GM21423 (cell line): Measurements from ENCODE around the gene ANXA6.

Experiments
- ATAC-seq: cut with Tn5 transposase; IDR thresholded peaks from one replicate; pipeline ENCODE4 v1.9.1; 2021; ENCODE audit warnings: mild to moderate bottlenecking, moderate library complexity; ENCODE audit not compliant: unreplicated experiment

The ANXA6 gene

GRCh38 chr5:151068433-151069197 lies 89.0 kb downstream of the ANXA6 start:
- peak; percentile 63 for ATAC-seq

- no peak for ATAC-seq
Observed at GRCh38 chr5:151067632-151068432, 89.7 kb downstream of the ANXA6 start.

DNA sequence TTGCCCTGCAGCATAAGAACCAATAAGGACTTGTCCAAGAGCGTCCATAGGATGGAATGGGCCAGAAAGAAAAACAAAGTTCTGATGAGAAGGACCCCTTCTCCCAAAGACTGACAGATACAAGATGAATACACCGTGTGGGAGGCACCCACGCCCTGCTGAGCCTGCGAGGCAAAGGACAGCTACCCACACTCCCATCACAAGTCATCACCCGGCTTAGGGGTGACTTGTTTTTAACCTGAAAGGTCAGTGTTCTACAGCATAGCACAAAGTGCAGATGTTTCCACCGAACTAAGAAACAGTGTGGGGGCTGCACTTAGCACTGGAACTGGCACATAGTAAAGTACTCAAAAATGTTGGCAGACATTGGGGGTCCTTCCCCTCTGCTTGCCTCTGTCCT lies 90.7 kb downstream of the ANXA6 start:
- ATAC-seq, result no peak

- no peak for ATAC-seq
Observed at GRCh38 chr5:151065609-151066008, 92.0 kb downstream of the ANXA6 start.

- ATAC-seq, result no peak
Observed at GRCh38 chr5:151064916-151065499, 92.6 kb downstream of the ANXA6 start.

- ATAC-seq, result no peak
Observed at GRCh38 chr5:151063142-151063989, 94.2 kb downstream of the ANXA6 start.

DNA sequence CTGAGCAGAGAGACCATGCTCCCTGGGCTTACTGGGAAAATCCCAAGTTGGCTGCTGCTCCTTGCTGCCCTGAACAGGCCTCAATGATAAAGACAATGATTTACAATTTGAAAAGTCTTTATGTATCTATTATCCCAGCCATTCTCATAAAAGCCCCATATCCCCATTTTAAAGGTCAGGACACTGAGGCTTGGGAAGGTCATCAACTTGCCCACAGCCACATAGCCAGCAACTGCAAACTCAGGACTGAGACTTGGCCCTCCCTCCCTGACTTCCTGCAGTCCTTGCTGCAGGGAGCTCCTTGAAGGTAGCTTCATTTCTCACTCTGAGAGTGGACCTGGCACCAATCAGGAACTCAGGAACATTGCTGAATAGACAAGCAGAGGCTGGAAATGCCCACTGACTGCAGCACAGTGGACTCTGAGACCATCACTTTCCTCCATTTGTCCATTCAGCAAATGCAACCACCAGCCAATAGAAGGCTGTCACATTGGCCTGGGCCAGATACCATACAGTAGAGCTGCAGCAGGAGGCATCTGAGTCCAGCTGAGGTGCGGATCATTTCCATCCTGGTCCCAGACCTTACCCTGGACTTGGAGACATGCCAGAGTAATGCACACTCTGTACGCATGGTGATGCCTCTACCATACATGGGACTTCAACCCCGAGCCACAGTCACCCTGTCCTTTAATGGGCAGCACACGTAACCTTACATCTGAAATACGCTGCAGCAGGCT lies 95.0 kb downstream of the ANXA6 start:
- ATAC-seq, result no peak

DNA sequence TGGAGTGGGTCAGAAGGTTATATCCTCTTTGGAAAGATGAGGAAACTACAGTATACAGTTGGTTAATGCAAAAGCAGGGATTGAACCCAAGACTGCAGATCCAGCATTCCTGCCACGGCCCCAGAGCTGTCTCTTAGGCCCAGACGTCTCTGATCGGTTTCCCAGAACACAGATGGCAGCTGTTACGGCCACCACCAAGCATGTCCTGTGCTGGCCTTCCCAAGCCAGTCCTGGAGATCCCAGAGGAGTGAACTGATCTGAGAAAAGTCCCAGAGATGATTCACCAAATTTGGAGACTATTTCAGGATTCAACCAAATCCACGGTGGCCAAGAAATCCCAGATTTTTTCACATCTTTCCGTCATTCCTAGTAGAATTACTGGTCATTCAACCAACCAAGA lies 96.8 kb downstream of the ANXA6 start:
- ATAC-seq, result no peak

DNA sequence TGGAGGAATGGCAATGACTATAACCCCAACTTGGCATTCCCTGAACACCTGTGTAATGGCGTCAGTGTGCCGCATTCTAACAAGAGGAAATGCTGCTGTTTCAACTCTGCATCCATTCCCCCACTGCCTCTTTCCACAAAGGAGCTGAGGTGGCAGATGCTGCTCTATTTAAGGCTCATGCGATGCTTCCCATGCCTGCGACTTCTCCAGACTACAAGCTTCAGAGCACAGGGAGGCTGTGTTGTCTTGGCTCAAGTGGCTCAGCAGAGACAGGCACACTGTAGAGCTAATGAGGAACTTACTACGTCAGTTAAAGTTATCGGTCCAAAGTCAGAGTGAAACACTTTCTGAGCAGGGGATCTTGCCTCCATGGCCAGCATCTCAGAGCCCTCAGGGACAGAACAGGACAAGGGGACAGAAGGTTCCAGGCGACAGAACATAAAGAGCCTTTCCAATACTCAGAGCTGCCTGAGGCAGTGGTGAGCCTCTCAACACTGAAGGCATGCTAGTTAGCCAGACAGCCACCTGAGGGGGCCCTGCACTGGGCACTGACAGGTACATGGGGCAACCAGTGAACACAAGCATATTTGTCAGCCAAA lies 98.6 kb downstream of the ANXA6 start:
- no peak for ATAC-seq

DNA sequence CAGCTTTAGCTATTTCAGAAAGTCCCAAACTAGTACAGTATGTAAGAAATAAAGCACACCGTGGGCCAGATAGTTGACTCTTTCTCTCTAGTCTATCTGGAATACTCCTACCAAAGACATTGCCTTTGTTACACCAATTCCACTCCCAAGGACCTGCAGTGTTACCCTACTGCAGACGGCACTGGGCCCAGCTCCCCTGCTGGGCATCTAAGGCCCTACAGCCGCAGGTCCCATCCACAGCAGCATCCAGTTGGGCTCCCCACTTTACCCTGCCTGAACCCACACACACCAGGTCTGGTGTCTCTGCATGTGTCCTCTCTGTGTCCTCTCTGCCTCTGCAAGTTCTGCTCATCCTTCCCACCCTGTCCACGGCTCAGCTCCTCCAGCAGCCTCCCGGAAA lies 99.3 kb downstream of the ANXA6 start:
- ATAC-seq, result no peak

GRCh38 chr5:151056379-151057325 lies 100.9 kb downstream of the ANXA6 start:
- ATAC-seq, result no peak

GRCh38 chr5:151055336-151055735 lies 102.2 kb downstream of the ANXA6 start:
- no peak for ATAC-seq

DNA sequence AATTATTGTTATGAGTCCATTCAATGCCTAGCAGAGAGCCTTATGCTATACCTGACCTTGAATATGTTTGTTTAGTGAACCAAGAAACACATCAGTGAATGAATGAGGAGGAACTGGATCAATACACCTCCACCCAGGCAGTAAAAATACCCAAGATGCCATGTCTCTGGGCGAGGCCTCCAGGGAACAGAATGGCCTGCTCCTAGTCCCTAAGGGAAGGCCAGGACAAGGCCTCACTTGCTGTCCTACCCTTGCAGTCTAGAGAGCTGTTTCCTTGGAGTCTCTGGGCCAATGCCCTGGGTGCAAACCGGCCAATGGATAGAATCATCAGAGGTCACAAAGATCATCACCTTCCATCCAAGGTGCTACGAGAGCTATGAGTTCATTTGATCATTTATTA lies 102.9 kb downstream of the ANXA6 start:
- ATAC-seq, result no peak

DNA sequence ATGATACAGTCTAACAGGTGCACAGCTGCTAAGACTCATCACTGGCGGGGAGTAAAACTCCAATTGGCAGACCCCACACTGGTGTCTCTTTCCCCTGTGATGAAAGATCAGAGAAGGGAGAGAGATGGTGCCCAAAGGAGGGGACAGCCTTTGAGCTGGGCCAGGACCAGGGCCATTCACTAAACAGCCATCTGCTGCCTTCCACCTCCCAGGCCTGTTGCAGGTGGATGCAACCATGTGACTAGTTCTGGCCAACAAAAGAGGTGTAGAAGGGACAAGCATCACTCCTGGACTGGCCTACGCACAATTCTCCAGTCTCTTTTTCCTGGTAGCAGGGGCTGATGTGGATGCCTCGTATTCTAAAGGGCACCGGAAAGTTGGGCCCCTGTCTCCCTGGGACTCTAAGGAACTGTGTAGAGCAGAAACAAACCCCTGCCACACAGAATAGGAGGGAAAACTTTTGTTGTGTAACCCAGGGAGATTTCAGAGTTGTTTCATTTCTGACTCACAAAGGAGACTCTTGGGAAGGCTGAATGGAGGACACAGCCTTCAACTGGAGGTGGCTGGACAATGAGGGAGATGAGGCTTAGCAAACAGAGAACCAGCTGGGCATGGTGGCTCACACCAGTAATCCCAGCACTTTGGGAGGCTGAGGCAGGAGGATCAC lies 103.7 kb downstream of the ANXA6 start:
- ATAC-seq, result no peak

DNA sequence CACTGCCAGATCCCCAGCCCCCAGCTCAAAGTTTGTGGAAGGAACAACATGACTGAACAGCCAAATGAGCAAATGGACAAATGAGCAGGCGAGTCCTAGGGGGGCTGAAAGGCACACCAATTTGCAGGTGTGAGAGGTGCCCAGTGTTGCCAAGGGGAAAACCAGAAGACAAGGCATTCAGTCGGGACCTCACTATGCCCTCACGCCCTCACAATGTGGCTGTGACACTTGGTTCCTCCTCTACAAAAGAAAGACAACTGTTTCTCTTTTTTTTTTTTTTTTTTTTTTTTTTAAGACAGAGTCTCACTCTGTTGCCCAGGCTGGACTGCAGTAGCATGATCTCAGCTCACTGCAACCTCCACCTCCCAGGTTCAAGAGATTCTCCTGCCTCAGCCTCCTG lies 104.7 kb downstream of the ANXA6 start:
- no peak for ATAC-seq

GRCh38 chr5:151051931-151052608 lies 105.5 kb downstream of the ANXA6 start:
- ATAC-seq, result no peak

DNA sequence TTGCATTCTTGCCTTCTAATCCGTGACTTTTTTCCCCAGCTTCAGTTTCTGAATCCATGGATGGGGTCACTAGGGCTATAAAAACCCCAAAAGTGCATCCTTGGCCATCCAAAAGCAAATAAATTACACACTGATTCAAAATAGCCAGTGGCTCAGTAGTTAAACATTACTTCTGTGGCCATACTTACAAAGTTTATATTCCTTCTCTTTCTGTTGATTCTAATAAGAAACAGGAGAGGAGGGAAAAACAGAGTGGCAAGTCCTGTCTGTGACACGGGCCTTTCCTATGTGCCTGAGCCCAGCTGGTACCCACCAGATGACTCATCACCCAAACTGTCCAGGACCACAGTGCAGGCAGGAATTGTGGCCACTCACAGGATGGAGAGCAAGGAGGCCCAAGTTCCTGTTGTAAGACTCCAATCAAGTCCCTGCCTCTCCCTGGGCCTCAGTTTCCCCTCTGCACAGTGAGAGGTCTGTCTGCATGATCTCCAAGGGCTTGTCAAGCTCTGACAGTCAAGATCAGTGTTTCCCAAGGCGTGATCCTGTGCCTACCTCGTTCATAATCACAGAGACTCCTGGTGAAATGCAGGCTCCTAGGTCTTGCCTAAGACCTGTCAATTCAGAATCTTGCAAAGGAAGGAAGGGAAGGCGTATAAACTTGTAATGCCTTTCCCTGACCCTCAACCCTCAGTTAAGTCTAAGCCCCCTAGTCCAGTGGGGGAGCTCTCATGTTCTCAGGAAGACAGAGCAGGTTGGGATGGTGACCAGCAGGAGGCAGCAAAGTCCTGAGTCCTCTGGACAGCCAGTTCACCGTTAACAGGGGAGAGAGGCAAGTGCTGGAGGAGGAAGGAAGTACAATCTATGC lies 106.3 kb downstream of the ANXA6 start:
- ATAC-seq, result peak; percentile 63
